IMR-90 (cell line): ENCODE results near the gene SEL1L2.

Experiments used
- CEBPB ChIP-seq: IDR thresholded peaks from 2 replicates; pipeline ENCODE4 v1.6.1; 2012; ENCODE audit warnings: low read depth, low read length, improper control_type of control experiment
- FOS ChIP-seq: fragments of 150-350 bp; IDR thresholded peaks from 2 replicates; pipeline ENCODE4 v1.6.1; 2016; ENCODE audit warnings: low read depth, low read length
- MAFK ChIP-seq: IDR thresholded peaks from 2 replicates; pipeline ENCODE4 v1.6.1; 2012; ENCODE audit warnings: low read depth, low read length, improper control_type of control experiment
- POLR2A ChIP-seq: IDR thresholded peaks from 2 replicates; pipeline ENCODE4 v1.6.1; 2012; ENCODE audit warnings: mild to moderate bottlenecking, low read depth, low read length
- RCOR1 ChIP-seq: IDR thresholded peaks from 2 replicates; pipeline ENCODE4 v1.6.1; 2012; ENCODE audit warnings: mild to moderate bottlenecking, low read length, improper control_type of control experiment; ENCODE audit not compliant: insufficient replicate concordance
- RFX5 ChIP-seq: IDR thresholded peaks from 2 replicates; pipeline ENCODE4 v1.8.0; 2012; ENCODE audit warnings: low read depth, mild to moderate bottlenecking, low read length, moderate library complexity
- USF2 ChIP-seq: fragments of 150-350 bp; IDR thresholded peaks from 2 replicates; pipeline ENCODE4 v1.6.1; 2017; ENCODE audit warnings: mild to moderate bottlenecking, antibody characterized with exemption, low read length, low read depth
- TF ChIP-seq, protein P1 (sequence below): conservative IDR thresholded peaks from 2 replicates; pipeline ENCODE4 v1.5.1; 2012; ENCODE audit warnings: mild to moderate bottlenecking, low read depth, low read length, improper control_type of control experiment
- TF ChIP-seq, protein P2 (sequence below): fragments of 150-350 bp; IDR thresholded peaks from 2 replicates; pipeline ENCODE4 v1.6.1; 2016; ENCODE audit warnings: low read depth, mild to moderate bottlenecking, low read length, moderate library complexity, borderline replicate concordance

GRCh38 chr20:13947719-13948118, 42.7 kb downstream of the SEL1L2 start:
- TF ChIP-seq, protein P1, sequence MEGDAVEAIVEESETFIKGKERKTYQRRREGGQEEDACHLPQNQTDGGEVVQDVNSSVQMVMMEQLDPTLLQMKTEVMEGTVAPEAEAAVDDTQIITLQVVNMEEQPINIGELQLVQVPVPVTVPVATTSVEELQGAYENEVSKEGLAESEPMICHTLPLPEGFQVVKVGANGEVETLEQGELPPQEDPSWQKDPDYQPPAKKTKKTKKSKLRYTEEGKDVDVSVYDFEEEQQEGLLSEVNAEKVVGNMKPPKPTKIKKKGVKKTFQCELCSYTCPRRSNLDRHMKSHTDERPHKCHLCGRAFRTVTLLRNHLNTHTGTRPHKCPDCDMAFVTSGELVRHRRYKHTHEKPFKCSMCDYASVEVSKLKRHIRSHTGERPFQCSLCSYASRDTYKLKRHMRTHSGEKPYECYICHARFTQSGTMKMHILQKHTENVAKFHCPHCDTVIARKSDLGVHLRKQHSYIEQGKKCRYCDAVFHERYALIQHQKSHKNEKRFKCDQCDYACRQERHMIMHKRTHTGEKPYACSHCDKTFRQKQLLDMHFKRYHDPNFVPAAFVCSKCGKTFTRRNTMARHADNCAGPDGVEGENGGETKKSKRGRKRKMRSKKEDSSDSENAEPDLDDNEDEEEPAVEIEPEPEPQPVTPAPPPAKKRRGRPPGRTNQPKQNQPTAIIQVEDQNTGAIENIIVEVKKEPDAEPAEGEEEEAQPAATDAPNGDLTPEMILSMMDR: no peak
- TF ChIP-seq POLR2A: no peak
- no peak for TF ChIP-seq RFX5
- TF ChIP-seq, protein P2, sequence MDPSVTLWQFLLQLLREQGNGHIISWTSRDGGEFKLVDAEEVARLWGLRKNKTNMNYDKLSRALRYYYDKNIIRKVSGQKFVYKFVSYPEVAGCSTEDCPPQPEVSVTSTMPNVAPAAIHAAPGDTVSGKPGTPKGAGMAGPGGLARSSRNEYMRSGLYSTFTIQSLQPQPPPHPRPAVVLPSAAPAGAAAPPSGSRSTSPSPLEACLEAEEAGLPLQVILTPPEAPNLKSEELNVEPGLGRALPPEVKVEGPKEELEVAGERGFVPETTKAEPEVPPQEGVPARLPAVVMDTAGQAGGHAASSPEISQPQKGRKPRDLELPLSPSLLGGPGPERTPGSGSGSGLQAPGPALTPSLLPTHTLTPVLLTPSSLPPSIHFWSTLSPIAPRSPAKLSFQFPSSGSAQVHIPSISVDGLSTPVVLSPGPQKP: no peak
- no peak for TF ChIP-seq CEBPB
- TF ChIP-seq FOS: no peak
- no peak for TF ChIP-seq USF2
- TF ChIP-seq RCOR1: no peak
- TF ChIP-seq MAFK: no peak
